A673 (cell line): Measurements from ENCODE around the gene MYO18A.

Experiments
- EZH2 ChIP-seq: fragments of 200-600 bp; sonication (generic); IDR thresholded peaks from 2 replicates; pipeline ENCODE4 v1.6.1; 2017; ENCODE audit warnings: borderline replicate concordance, low read depth, mild to moderate bottlenecking, mixed read lengths, antibody characterized with exemption, low read length; ENCODE audit not compliant: poor library complexity, severe bottlenecking
- TF ChIP-seq, protein P1 (sequence below): fragments of 300-800, 200-600 bp; sonication (generic); conservative IDR thresholded peaks from 2 replicates; pipeline ENCODE4 v1.5.1; 2017; ENCODE audit warnings: low read depth, mild to moderate bottlenecking, antibody characterized with exemption, low read length, moderate library complexity, mixed read lengths

DNA sequence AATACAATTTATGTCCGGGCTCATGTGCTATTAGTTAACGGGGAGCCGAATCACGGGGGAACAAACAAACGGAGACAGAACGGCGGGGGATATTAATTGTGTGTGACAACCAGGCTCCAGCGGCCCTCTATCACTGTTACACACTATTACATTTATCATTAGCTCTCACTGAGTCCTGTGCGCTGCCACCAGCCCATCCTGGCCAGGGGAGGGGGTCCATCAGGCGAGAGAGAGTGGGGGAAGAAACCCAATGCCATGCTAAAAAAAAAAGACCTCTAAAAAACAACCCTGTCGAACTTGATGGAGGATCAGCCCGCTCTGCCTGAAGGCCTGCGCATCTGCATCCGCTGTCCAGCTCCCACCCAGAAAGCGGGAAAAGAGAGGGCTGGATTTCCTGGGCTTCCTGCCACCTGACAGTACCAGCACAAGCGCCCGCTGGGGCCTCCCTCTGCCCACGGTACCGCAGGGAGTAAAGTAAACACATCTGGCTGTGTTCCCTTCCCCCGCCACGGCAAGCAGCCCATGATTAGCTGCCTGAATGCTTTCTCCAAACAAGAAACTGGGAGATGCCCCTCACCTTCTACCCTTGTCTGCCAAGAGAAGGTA is 95.6 kb downstream of the MYO18A start:
- TF ChIP-seq, protein P1, sequence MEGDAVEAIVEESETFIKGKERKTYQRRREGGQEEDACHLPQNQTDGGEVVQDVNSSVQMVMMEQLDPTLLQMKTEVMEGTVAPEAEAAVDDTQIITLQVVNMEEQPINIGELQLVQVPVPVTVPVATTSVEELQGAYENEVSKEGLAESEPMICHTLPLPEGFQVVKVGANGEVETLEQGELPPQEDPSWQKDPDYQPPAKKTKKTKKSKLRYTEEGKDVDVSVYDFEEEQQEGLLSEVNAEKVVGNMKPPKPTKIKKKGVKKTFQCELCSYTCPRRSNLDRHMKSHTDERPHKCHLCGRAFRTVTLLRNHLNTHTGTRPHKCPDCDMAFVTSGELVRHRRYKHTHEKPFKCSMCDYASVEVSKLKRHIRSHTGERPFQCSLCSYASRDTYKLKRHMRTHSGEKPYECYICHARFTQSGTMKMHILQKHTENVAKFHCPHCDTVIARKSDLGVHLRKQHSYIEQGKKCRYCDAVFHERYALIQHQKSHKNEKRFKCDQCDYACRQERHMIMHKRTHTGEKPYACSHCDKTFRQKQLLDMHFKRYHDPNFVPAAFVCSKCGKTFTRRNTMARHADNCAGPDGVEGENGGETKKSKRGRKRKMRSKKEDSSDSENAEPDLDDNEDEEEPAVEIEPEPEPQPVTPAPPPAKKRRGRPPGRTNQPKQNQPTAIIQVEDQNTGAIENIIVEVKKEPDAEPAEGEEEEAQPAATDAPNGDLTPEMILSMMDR = no peak
- TF ChIP-seq EZH2 = no peak
